ENCODE results near the gene RIPOR2. TPM values are rescaled to one million over a fixed set of nuclear protein-coding genes. Genes with fewer than 3 reads are reported as not detected.

Gene RIPOR2
- total and polyA plus RNA-seq, 2 donors (not counting 3 experiments of a cell fraction or from before 2014, with no cell fraction given) = 0.10 TPM; not detected in 1

GRCh38 chr6:24929242-24929641, 6.5 kb downstream of the RIPOR2 start:
- Histone ChIP-seq H3K9ac (replicated peaks; ENCODE audit: extremely low read depth, insufficient read depth, low read length) (no peak overlapping the region), H4K20me1 (replicated peaks; ENCODE audit: control insufficient read depth, extremely low read depth, insufficient read depth, low read length) (no peaks in the 10 kb centered on the region), H3K27me3 (ENCODE audit: control insufficient read depth in 2 of 2, insufficient read depth in 2 of 2, low read length in 2 of 2) (no peaks in the 10 kb centered on the region), H3K4me1 (ENCODE audit: control insufficient read depth, extremely low read depth, insufficient read depth, low read length) (no peaks in the 10 kb centered on the region), H3K36me3 (ENCODE audit: control insufficient read depth in 2 of 2, extremely low read depth in 1 of 2, insufficient read depth in 2 of 2, low read length in 2 of 2) (no peaks in the 10 kb centered on the region), H2AFZ (ENCODE audit: low read depth, low read length) (no peak overlapping the region), H3K79me2 (ENCODE audit: control insufficient read depth, insufficient read depth, low read length) (no peaks in the 10 kb centered on the region), H3K4me3 (replicated peaks in 1 of 3; ENCODE audit: insufficient read depth in 1 of 3, low read depth in 1 of 3, low read length in 3 of 3) (no peak overlapping the region), H3K9me1 (replicated peaks; ENCODE audit: control insufficient read depth, extremely low read depth, insufficient read depth, low read length) (no peaks in the 10 kb centered on the region), H3K9me3 (replicated peaks; ENCODE audit: control insufficient read depth, insufficient read depth, low read length) (no peaks in the 10 kb centered on the region), H3K4me2 (ENCODE audit: insufficient read depth, low read length) (no peak overlapping the region), H3K27ac (ENCODE audit: insufficient read depth, low read depth, low read length) (no peak overlapping the region)
- BruUV-seq (replicated peaks) = no TSS peak
- ChIA-PET POLR2A (no interaction called here), CTCF (interaction anchor here (1.2 kb wide), 1 partner anchor 9 kb away, joined by 3 read pairs; no protein-coding TSS in a partner anchor)
- FAIRE-seq = no peak
- DNase-seq (ENCODE audit: low read depth, low spot score) = no peak
- TF ChIP-seq JUN (IDR thresholded peaks at IDR 0.05; ENCODE audit: borderline replicate concordance, insufficient read depth, insufficient read length, low read depth) (no peak), MYC (IDR thresholded peaks at IDR 0.05; ENCODE audit: low read depth, low read length) (no peak), FOS (IDR thresholded peaks at IDR 0.05; ENCODE audit: borderline replicate concordance, insufficient read depth, low read length) (no peak), EZH2 (IDR thresholded peaks at IDR 0.05; ENCODE audit: borderline replicate concordance, low read depth, low read length, severe bottlenecking) (no peak), CTCF (IDR thresholded peaks at IDR 0.05; ENCODE audit: extremely low read depth in 1 of 2, insufficient read depth in 1 of 2, low read depth in 1 of 2, low read length in 2 of 2) (no peak), POLR2AphosphoS5 (IDR thresholded peaks at IDR 0.05; ENCODE audit: insufficient read depth, low read depth, low read length) (no peak), MAX (IDR thresholded peaks at IDR 0.05; ENCODE audit: insufficient read depth, insufficient read length) (no peak), GATA2 (IDR thresholded peaks at IDR 0.05; ENCODE audit: insufficient read depth, insufficient read length, low read depth, low read length) (no peak), POLR2A (IDR thresholded peaks at IDR 0.05; ENCODE audit: low read depth, low read length) (no peak)
- intact Hi-C loops (cut with micrococcal nuclease) = no loop called here
- dilution Hi-C loops (cut with MboI; ENCODE audit: extremely low pct_ligation_motif_present, low sequenced_read_pairs) = no loop called here

Measured in endothelial cell of umbilical vein (primary cell).